SK-N-SH (cell line): ENCODE measurements around the gene HSDL1. TPM values are rescaled to one million over a fixed set of nuclear protein-coding genes. Genes with fewer than 3 reads are reported as not detected.

Source experiments
- CTCF ChIA-PET: fragments of 300-600, 350-600 bp; formaldehyde crosslinking; extraction: SDS; loops from one replicate; lab custom pipeline; 2021; lab: Yijun Ruan, JAX
- POLR2A ChIA-PET: fragments of 350-600 bp; sonication (Branson Sonifier 250); formaldehyde crosslinking; extraction: SDS; loops from one replicate; lab custom pipeline; 2020; ENCODE audit warnings: antibody characterized with exemption, inconsistent platforms; lab: Yijun Ruan, JAX
- DNase-seq: peaks from one replicate; pipeline ENCODE4 v3.0.0; 2012
- H2AFZ ChIP-seq: fragments of 200-600 bp; sonication (generic); 2 replicates; pipeline ENCODE4 v1.8.1; 2016; ENCODE audit warnings: antibody characterized with exemption, mild to moderate bottlenecking, low read depth
- H3F3A ChIP-seq: fragments of 200-600 bp; sonication (generic); replicated peaks from 2 replicates; pipeline ENCODE3; 2016; ENCODE audit warnings: antibody characterized with exemption, mild to moderate bottlenecking; ENCODE audit not compliant: insufficient read depth
- H3K27ac ChIP-seq, 2 experiments: fragments of 200-500 bp in 1 of 2; fragments of 200-600 bp in 1 of 2; sonication (Bioruptor generic) in 1 of 2; sonication (generic), shearing (Covaris generic) in 1 of 2; 2 replicates each; pipeline versions ENCODE4 v1.5.1 to v1.6.1; 2014 to 2016; ENCODE audit warnings: low read depth in 2 of 2, inconsistent platforms in 1 of 2, low read length in 1 of 2, mild to moderate bottlenecking in 1 of 2, mixed read lengths in 1 of 2
- H3K27me3 ChIP-seq: fragments of 200-600 bp; sonication (generic), shearing (Covaris generic); 2 replicates; pipeline ENCODE4 v1.6.1; 2016; ENCODE audit warnings: mixed run types; ENCODE audit not compliant: insufficient read depth
- H3K36me3 ChIP-seq, 2 experiments: fragments of 200-500 bp in 1 of 2; fragments of 200-600 bp in 1 of 2; sonication (Bioruptor generic) in 1 of 2; sonication (generic) in 1 of 2; replicated peaks in 1 of 2; 2 replicates each; pipeline versions ENCODE3 to v1.5.1; 2014 to 2016; ENCODE audit warnings: low read length in 1 of 2, mild to moderate bottlenecking in 1 of 2; ENCODE audit not compliant: insufficient read depth in 2 of 2, control insufficient read depth in 1 of 2
- H3K4me1 ChIP-seq, 2 experiments: fragments of 200-500 bp in 1 of 2; fragments of 200-600 bp in 1 of 2; sonication (Bioruptor generic) in 1 of 2; sonication (generic), shearing (Covaris generic) in 1 of 2; 2 replicates each; pipeline versions ENCODE4 v1.5.1 to v1.6.1; 2014 to 2016; ENCODE audit warnings: low read depth in 1 of 2, low read length in 1 of 2, mixed run types in 1 of 2; ENCODE audit not compliant: insufficient read depth in 2 of 2, control insufficient read depth in 1 of 2
- H3K4me2 ChIP-seq: fragments of 200-600 bp; sonication (generic), shearing (Covaris generic); 2 replicates; pipeline ENCODE4 v1.6.1; 2017; ENCODE audit warnings: mixed run types
- H3K4me3 ChIP-seq, 2 experiments: fragments of 200-500 bp in 1 of 2; fragments of 200-600 bp in 1 of 2; sonication (Bioruptor generic) in 1 of 2; sonication (generic), shearing (Covaris generic) in 1 of 2; 2 replicates each; pipeline versions ENCODE4 v1.5.1 to v1.8.1; 2014 to 2016; ENCODE audit warnings: low read depth in 2 of 2, inconsistent platforms in 1 of 2, low read length in 1 of 2, mild to moderate bottlenecking in 1 of 2, mixed read lengths in 1 of 2, moderate library complexity in 1 of 2
- H3K79me2 ChIP-seq: fragments of 200-600 bp; sonication (generic); 2 replicates; pipeline ENCODE4 v1.8.1; 2017; ENCODE audit warnings: mild to moderate bottlenecking; ENCODE audit not compliant: insufficient read depth
- H3K9ac ChIP-seq: fragments of 200-600 bp; sonication (generic); 2 replicates; pipeline ENCODE4 v1.6.1; 2017; ENCODE audit warnings: mixed run types
- H3K9me2 ChIP-seq: fragments of 200-600 bp; sonication (generic); 2 replicates; pipeline ENCODE4 v1.6.1; 2017; ENCODE audit warnings: mixed run types
- H3K9me3 ChIP-seq: fragments of 200-600 bp; sonication (generic); 2 replicates; pipeline ENCODE4 v1.6.1; 2017; ENCODE audit warnings: mixed run types, mild to moderate bottlenecking, moderate library complexity
- H4K20me1 ChIP-seq: fragments of 200-600 bp; sonication (generic); 2 replicates; pipeline ENCODE4 v1.6.1; 2017; ENCODE audit warnings: mild to moderate bottlenecking, mixed run types; ENCODE audit not compliant: insufficient read depth
- CHD2 ChIP-seq: fragments of 150-350 bp; IDR thresholded peaks from 2 replicates; pipeline ENCODE4 v1.6.1; 2018; ENCODE audit warnings: low read length; ENCODE audit not compliant: partially characterized antibody
- ELF1 ChIP-seq: IDR thresholded peaks from 2 replicates; pipeline ENCODE4 v1.4.0; 2012
- EP300 ChIP-seq, 2 experiments: IDR thresholded peaks; 2 replicates each; pipeline versions ENCODE4 v1.4.0 to v1.6.1; 2012; ENCODE audit warnings: borderline replicate concordance in 1 of 2, low read depth in 1 of 2, low read length in 1 of 2
- JUND ChIP-seq: IDR thresholded peaks from 2 replicates; pipeline ENCODE4 v1.4.0; 2012
- NFIC ChIP-seq: IDR thresholded peaks from 2 replicates; pipeline ENCODE4 v1.4.0; 2012; ENCODE audit warnings: borderline replicate concordance
- POLR2AphosphoS5 ChIP-seq: IDR thresholded peaks from 2 replicates; pipeline ENCODE4 v1.6.1; 2012; ENCODE audit warnings: low read depth, low read length
- RAD21 ChIP-seq: IDR thresholded peaks from 2 replicates; pipeline ENCODE4 v1.6.1; 2012; ENCODE audit warnings: mild to moderate bottlenecking, low read length
- RCOR1 ChIP-seq: fragments of 150-350 bp; IDR thresholded peaks from 2 replicates; pipeline ENCODE4 v1.6.1; 2017; ENCODE audit warnings: antibody characterized with exemption, low read length
- REST ChIP-seq: IDR thresholded peaks from 2 replicates; pipeline ENCODE4 v1.6.1; 2012; ENCODE audit warnings: mild to moderate bottlenecking, low read depth, low read length, moderate library complexity
- RFX5 ChIP-seq: IDR thresholded peaks from 2 replicates; pipeline ENCODE4 v1.6.1; 2012; ENCODE audit warnings: mild to moderate bottlenecking, improper control_type of control experiment, low read length
- SIN3A ChIP-seq: IDR thresholded peaks from 2 replicates; pipeline ENCODE4 v1.6.1; 2012; ENCODE audit warnings: low read depth, mild to moderate bottlenecking, low read length, moderate library complexity, borderline replicate concordance
- TEAD4 ChIP-seq: IDR thresholded peaks from 2 replicates; pipeline ENCODE4 v1.4.0; 2012; ENCODE audit warnings: mild to moderate bottlenecking, borderline replicate concordance; ENCODE audit not compliant: insufficient read depth
- whole genome bisulfite sequencing: methylation state at CpG from one replicate; pipeline ENCODE4 v1.1.6; 2017; ENCODE audit warnings: low lambda C conversion rate; 5-methylcytosine and 5-hydroxymethylcytosine counted together
- polyA plus RNA-seq, 3 experiments: library from polyadenylated mRNA; depleted of rRNA; stranded (reverse); fragments of >200 nt; gene quantifications; 2 replicates each; pipeline ENCODE4 v1.2.3, GENCODE V29; 2012
- TF ChIP-seq, protein P1 (sequence below): IDR thresholded peaks from 2 replicates; pipeline ENCODE4 v1.4.0; 2012; ENCODE audit warnings: low read depth, borderline replicate concordance
- TF ChIP-seq, protein P2 (sequence below): fragments of 150-350 bp; IDR thresholded peaks from 2 replicates; pipeline ENCODE4 v1.6.1; 2016; ENCODE audit warnings: mild to moderate bottlenecking, low read depth, low read length
- TF ChIP-seq, protein P3 (sequence below): fragments of 200-600 bp; sonication (generic); IDR thresholded peaks from 2 replicates; pipeline ENCODE4 v1.6.1; 2017; ENCODE audit warnings: antibody characterized with exemption, mild to moderate bottlenecking, moderate library complexity

Gene HSDL1
- polyA plus RNA-seq, 1 of the 3 experiments (the other 2 are of a cell fraction): 14.5 TPM

DNA sequence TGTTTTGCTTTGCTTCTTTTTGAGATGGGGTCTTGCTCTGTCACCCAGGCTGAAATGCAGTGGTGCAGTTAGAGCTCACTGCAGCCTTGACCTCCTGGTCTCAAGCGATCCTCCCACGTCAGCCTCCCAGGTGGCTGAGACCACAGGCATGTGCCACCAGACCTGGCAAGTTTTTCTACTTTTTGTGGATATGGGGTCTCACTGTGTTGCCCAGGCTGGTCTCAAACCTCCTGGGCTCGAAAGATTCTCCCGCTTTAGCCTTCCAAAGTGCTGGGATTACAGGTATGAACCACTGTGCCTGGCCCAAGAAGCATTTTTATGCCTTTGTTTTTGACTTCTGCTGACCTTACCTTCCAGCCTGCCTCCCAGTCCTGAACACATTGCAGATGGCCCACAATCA lies 10.2 kb upstream of the HSDL1 start:
- Histone ChIP-seq H3K9me2 (no peaks in the 10 kb centered on the region), H3K79me2 (no peaks in the 10 kb centered on the region), H3K4me2 (no peak overlapping the region), H3K27ac (no peak overlapping the region), H3K9ac (no peak overlapping the region), H2AFZ (no peak overlapping the region), H3K9me3 (no peaks in the 10 kb centered on the region), H3F3A (peaks cover 3% of the 10 kb centered on the region), H3K27me3 (no peaks in the 10 kb centered on the region), H3K36me3 (no peaks in the 10 kb centered on the region), H3K4me1 (peaks cover 0 to 2% of the 10 kb centered on the region in 2 experiments; a peak in 1 of 4 replicates), H4K20me1 (no peaks in the 10 kb centered on the region), H3K4me3 (no peak overlapping the region)
- CTCF ChIA-PET: interaction anchor here (1.2 kb wide), 1 partner anchor 32 kb away, joined by 4 read pairs; the partner anchor contains the start of gene TAF1C
- DNase-seq: no peak
- TF ChIP-seq, protein P1, sequence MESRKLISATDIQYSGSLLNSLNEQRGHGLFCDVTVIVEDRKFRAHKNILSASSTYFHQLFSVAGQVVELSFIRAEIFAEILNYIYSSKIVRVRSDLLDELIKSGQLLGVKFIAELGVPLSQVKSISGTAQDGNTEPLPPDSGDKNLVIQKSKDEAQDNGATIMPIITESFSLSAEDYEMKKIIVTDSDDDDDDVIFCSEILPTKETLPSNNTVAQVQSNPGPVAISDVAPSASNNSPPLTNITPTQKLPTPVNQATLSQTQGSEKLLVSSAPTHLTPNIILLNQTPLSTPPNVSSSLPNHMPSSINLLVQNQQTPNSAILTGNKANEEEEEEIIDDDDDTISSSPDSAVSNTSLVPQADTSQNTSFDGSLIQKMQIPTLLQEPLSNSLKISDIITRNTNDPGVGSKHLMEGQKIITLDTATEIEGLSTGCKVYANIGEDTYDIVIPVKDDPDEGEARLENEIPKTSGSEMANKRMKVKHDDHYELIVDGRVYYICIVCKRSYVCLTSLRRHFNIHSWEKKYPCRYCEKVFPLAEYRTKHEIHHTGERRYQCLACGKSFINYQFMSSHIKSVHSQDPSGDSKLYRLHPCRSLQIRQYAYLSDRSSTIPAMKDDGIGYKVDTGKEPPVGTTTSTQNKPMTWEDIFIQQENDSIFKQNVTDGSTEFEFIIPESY: no peak
- no peak for TF ChIP-seq RAD21
- 75% methylated on average over 2 of the region's 4 CpGs for WGBS
- POLR2A ChIA-PET: no interaction called here

- H2AFZ ChIP-seq: no peak overlapping the region
- CTCF ChIA-PET: interaction anchor here (1.0 to 1.4 kb wide), 2 partner anchors 21 to 33 kb away, joined by 4 to 5 read pairs; partner anchors contain the start of gene TAF1C
- TF ChIP-seq RCOR1 (no peak), SIN3A (no peak), RFX5 (no peak), JUND (no peak), TEAD4 (no peak), REST (no peak), EP300 (IDR thresholded peaks at IDR 0.05; ENCODE audit: borderline replicate concordance in 1 of 2, low read depth in 1 of 2, low read length in 1 of 2) (no peak), ELF1 (no peak), CHD2 (no peak), NFIC (no peak), POLR2AphosphoS5 (no peak)
- TF ChIP-seq, protein P2, sequence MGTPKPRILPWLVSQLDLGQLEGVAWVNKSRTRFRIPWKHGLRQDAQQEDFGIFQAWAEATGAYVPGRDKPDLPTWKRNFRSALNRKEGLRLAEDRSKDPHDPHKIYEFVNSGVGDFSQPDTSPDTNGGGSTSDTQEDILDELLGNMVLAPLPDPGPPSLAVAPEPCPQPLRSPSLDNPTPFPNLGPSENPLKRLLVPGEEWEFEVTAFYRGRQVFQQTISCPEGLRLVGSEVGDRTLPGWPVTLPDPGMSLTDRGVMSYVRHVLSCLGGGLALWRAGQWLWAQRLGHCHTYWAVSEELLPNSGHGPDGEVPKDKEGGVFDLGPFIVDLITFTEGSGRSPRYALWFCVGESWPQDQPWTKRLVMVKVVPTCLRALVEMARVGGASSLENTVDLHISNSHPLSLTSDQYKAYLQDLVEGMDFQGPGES: no peak
- TF ChIP-seq, protein P3, sequence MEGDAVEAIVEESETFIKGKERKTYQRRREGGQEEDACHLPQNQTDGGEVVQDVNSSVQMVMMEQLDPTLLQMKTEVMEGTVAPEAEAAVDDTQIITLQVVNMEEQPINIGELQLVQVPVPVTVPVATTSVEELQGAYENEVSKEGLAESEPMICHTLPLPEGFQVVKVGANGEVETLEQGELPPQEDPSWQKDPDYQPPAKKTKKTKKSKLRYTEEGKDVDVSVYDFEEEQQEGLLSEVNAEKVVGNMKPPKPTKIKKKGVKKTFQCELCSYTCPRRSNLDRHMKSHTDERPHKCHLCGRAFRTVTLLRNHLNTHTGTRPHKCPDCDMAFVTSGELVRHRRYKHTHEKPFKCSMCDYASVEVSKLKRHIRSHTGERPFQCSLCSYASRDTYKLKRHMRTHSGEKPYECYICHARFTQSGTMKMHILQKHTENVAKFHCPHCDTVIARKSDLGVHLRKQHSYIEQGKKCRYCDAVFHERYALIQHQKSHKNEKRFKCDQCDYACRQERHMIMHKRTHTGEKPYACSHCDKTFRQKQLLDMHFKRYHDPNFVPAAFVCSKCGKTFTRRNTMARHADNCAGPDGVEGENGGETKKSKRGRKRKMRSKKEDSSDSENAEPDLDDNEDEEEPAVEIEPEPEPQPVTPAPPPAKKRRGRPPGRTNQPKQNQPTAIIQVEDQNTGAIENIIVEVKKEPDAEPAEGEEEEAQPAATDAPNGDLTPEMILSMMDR: no peak
Measured at GRCh38 chr16:84153660-84154214, 8.8 kb upstream of the HSDL1 start.

More at GRCh38 chr16:84153660-84154214, 8.8 kb upstream of the HSDL1 start:
- H3K79me2 ChIP-seq: no peaks in the 10 kb centered on the region
- no peak overlapping the region for H3K27ac ChIP-seq
- no peaks in the 10 kb centered on the region for H3K27me3 ChIP-seq
- H3F3A ChIP-seq: peaks cover 3% of the 10 kb centered on the region
- DNase-seq: no peak
- 71% methylated on average over 8 of the region's 8 CpGs for WGBS
- H3K4me3 ChIP-seq: no peak overlapping the region
- no peaks in the 10 kb centered on the region for H4K20me1 ChIP-seq
- no peaks in the 10 kb centered on the region for H3K9me2 ChIP-seq
- no peaks in the 10 kb centered on the region for H3K9me3 ChIP-seq
- H3K36me3 ChIP-seq: no peaks in the 10 kb centered on the region
- no peak overlapping the region for H3K9ac ChIP-seq
- H3K4me2 ChIP-seq: no peak overlapping the region
- H3K4me1 ChIP-seq: no peaks in the 10 kb centered on the region; a peak in 1 of 4 replicates
- POLR2A ChIA-PET: no interaction called here
